ENCODE results near the gene SLC16A10. TPM values are rescaled to one million over a fixed set of nuclear protein-coding genes. Genes with fewer than 3 reads are reported as not detected.

Gene SLC16A10
- total and polyA plus RNA-seq, 2 of the 8 experiments (the other 6 are each of a cell fraction or from before 2014, with no cell fraction given) = 18.6 to 23.2 TPM

DNA sequence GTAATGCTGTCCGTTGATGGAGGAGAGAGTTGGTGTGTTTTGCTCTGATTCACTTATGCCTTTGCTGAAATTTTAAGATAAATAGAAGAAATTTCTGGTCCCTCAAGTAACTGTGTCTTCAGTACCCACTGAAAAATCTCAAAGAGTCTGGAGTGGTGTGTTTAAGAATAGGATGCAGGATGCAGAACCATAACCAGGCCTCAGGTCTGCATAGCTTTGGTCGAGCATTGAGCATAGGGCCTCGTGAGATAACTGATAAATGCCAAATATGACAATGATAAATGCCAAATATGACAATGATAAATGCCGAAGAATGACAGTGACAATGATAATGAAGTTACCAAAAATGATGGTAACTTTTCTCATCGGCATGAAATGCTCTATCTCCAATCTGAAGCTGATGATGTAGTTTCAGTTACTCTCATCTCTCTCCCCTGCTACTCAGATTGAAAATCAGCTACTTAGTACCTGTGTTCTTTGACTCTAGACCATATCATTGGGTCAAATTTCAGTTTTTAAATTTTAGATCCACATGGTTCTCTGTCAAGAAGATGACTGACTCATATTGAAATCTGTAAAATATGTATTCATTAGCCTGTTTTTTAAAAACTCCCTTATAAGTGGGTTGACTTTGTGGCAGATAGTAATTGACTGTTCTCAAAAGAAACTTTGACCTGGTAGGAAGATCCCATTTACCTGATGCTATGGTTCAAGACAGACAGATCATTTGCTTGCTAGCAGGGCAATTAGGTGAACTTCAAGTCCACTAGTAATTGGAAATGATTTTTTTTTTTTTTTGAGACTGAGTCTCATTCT lies 96.6 kb downstream of the SLC16A10 start (continued):
- TF ChIP-seq ASH2L (IDR thresholded peaks at IDR 0.05; ENCODE audit: low read length) = no peak
- TF ChIP-seq JUN (IDR thresholded peaks at IDR 0.05; ENCODE audit: low read depth, low read length) = no peak
- TF ChIP-seq RNF2 (IDR thresholded peaks at IDR 0.05; ENCODE audit: borderline replicate concordance, low read depth, low read length, missing control alignments, poor library complexity, severe bottlenecking) = no peak
- no peak for TF ChIP-seq KDM5A (IDR thresholded peaks at IDR 0.05; ENCODE audit: low read length)
- TF ChIP-seq KDM1A (IDR thresholded peaks at IDR 0.05; ENCODE audit: borderline replicate concordance, low read length) = no peak
- TF ChIP-seq HDAC2 (IDR thresholded peaks at IDR 0.05; ENCODE audit: borderline replicate concordance in 1 of 2, low read depth in 2 of 2, low read length in 2 of 2) = no peak
- no peak for TF ChIP-seq TAF7 (optimal IDR thresholded peaks at IDR 0.05; ENCODE audit: borderline replicate concordance, low read depth, low read length)
- no peak for TF ChIP-seq CHD1 (IDR thresholded peaks at IDR 0.05; ENCODE audit: low read depth, low read length)
